ENCODE measurements around the gene MNDA. TPM values are rescaled to one million over a fixed set of nuclear protein-coding genes. Genes with fewer than 3 reads are reported as not detected.

Gene MNDA
- total and polyA plus RNA-seq, 2 of the 8 experiments (the other 6 are each of a cell fraction or from before 2014, with no cell fraction given) = not detected

GRCh38 chr1:158818975-158819431 is 12.1 kb upstream of the MNDA start (continued):
- TF ChIP-seq CHD7 (IDR thresholded peaks at IDR 0.05; ENCODE audit: insufficient replicate concordance, low read length) (no peak), KDM5A (IDR thresholded peaks at IDR 0.05; ENCODE audit: low read length) (no peak), CHD1 (IDR thresholded peaks at IDR 0.05; ENCODE audit: low read depth, low read length) (no peak), BRCA1 (IDR thresholded peaks at IDR 0.05; ENCODE audit: low read depth, low read length) (no peak)
